ENCODE measurements around the gene AGA.

DNA sequence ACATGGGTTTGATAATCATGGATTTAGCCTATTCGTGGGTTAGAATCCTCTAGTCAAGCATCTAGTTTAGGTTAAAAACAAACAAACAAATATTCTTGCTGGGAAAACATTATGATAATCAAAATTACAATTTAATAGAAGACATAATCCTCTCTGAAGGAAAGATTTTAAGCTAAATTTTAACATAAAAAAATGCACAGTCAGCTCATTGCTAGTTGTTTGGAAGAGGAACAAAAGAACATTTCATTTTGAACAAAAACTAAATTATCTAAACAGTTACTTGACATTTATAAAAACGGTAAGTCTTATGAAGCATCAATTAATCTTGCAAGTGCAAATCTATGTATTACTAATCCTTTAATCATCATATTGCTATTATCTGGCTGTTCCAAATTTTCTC, 18.2 kb upstream of the AGA start:
- TF ChIP-seq, protein P1, sequence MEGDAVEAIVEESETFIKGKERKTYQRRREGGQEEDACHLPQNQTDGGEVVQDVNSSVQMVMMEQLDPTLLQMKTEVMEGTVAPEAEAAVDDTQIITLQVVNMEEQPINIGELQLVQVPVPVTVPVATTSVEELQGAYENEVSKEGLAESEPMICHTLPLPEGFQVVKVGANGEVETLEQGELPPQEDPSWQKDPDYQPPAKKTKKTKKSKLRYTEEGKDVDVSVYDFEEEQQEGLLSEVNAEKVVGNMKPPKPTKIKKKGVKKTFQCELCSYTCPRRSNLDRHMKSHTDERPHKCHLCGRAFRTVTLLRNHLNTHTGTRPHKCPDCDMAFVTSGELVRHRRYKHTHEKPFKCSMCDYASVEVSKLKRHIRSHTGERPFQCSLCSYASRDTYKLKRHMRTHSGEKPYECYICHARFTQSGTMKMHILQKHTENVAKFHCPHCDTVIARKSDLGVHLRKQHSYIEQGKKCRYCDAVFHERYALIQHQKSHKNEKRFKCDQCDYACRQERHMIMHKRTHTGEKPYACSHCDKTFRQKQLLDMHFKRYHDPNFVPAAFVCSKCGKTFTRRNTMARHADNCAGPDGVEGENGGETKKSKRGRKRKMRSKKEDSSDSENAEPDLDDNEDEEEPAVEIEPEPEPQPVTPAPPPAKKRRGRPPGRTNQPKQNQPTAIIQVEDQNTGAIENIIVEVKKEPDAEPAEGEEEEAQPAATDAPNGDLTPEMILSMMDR (CRISPR knock-in tag; IDR thresholded peaks at IDR 0.05) = no peak
- TF ChIP-seq, protein P2, sequence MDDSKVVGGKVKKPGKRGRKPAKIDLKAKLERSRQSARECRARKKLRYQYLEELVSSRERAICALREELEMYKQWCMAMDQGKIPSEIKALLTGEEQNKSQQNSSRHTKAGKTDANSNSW (CRISPR knock-in tag; IDR thresholded peaks at IDR 0.05; ENCODE audit: borderline replicate concordance) = no peak
- TF ChIP-seq, protein P3, sequence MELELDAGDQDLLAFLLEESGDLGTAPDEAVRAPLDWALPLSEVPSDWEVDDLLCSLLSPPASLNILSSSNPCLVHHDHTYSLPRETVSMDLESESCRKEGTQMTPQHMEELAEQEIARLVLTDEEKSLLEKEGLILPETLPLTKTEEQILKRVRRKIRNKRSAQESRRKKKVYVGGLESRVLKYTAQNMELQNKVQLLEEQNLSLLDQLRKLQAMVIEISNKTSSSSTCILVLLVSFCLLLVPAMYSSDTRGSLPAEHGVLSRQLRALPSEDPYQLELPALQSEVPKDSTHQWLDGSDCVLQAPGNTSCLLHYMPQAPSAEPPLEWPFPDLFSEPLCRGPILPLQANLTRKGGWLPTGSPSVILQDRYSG (CRISPR knock-in tag; IDR thresholded peaks at IDR 0.05) = no peak
- no peak for TF ChIP-seq MTF2 (CRISPR knock-in tag; IDR thresholded peaks at IDR 0.05; ENCODE audit: borderline replicate concordance)
- no peak for TF ChIP-seq GPN1 (CRISPR knock-in tag; IDR thresholded peaks at IDR 0.05; ENCODE audit: borderline replicate concordance)
- TF ChIP-seq NR1H2 (CRISPR knock-in tag; IDR thresholded peaks at IDR 0.05; ENCODE audit: borderline replicate concordance, low read depth) = no peak
- no peak for TF ChIP-seq GABPA (IDR thresholded peaks at IDR 0.05; ENCODE audit: low read depth, low read length)
- no peak for TF ChIP-seq GABPA (CRISPR knock-in tag; IDR thresholded peaks at IDR 0.05; ENCODE audit: low read depth)

Measured in HepG2 (cell line).